Transverse colon (tissue), 4 donors: Measurements from ENCODE around the gene RBM39.
"Not testable (repeated sequence)": the region's sequence is repeated elsewhere in the genome, so short reads cannot be mapped to it uniquely, and the experiment has no call there.

Source experiments
- EP300 ChIP-seq: sonication (generic); formaldehyde crosslinking; IDR thresholded peaks from one replicate; pipeline ENCODE4 v1.6.1; 2017; ENCODE audit warnings: antibody characterized with exemption, low read depth
- POLR2A ChIP-seq: fragments of 450-650 bp; IDR thresholded peaks from one replicate; pipeline ENCODE4 v1.6.1; 2016; ENCODE audit warnings: antibody characterized with exemption, mild to moderate bottlenecking, moderate library complexity
- POLR2AphosphoS5 ChIP-seq, 3 donors: sonication (generic); formaldehyde crosslinking; IDR thresholded peaks; one replicate each; pipeline ENCODE4 v1.6.1; 2016; ENCODE audit warnings: antibody characterized with exemption in 3 of 3
- TF ChIP-seq, protein P1 (sequence below), 5 experiments: fragments of 200-600 bp in 3 of 5; fragments of 450-650 bp in 2 of 5; sonication (generic) in 3 of 5; IDR thresholded peaks; 1 replicate in 2 of 5; 2 replicates in 3 of 5; pipeline ENCODE4 v1.5.1; 2016 to 2017; ENCODE audit warnings: antibody characterized with exemption in 5 of 5, inconsistent platforms in 3 of 5, mild to moderate bottlenecking in 2 of 5, moderate library complexity in 1 of 5

DNA sequence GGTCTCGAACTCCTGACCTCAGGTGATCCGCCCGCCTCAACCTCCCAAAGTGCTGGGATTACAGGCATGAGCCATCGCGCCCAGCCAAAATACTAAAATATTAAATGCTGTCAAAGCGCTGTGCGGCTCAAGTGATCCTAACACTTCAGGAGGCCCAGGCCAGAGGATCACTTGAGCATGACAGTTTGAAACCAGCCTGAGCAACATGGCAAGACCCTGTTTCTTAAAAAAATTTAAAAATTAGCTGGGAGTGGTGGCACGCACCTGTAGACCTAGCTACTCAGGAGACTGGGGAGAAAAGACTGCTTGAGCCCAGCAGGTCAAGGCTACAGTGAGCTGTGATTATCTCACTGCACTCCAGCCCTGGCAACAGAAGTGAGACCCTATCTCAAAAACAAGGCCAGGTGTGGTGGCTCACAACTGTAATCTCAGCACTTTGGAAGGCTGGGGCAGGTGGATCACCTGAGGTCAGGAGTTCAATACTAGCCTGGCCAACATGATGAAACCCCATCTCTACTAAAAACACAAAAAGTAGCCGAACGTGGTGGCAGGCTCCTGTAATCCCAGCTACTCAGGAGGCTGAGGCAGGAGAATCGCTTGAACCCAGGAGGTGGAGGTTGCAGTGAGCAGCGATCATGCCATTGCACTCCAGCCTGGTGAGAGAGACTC, 18.3 kb downstream of the RBM39 start:
- TF ChIP-seq, protein P1, sequence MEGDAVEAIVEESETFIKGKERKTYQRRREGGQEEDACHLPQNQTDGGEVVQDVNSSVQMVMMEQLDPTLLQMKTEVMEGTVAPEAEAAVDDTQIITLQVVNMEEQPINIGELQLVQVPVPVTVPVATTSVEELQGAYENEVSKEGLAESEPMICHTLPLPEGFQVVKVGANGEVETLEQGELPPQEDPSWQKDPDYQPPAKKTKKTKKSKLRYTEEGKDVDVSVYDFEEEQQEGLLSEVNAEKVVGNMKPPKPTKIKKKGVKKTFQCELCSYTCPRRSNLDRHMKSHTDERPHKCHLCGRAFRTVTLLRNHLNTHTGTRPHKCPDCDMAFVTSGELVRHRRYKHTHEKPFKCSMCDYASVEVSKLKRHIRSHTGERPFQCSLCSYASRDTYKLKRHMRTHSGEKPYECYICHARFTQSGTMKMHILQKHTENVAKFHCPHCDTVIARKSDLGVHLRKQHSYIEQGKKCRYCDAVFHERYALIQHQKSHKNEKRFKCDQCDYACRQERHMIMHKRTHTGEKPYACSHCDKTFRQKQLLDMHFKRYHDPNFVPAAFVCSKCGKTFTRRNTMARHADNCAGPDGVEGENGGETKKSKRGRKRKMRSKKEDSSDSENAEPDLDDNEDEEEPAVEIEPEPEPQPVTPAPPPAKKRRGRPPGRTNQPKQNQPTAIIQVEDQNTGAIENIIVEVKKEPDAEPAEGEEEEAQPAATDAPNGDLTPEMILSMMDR (IDR thresholded peaks at IDR 0.05), result not testable (repeated sequence)
- not testable (repeated sequence) for TF ChIP-seq POLR2A; EP300; POLR2AphosphoS5 (IDR thresholded peaks at IDR 0.05)
